ENCODE data around the gene TARM1.

- TF ChIP-seq CTCF (IDR thresholded peaks at IDR 0.05) (no peak), POLR2AphosphoS5 (IDR thresholded peaks at IDR 0.05; ENCODE audit: insufficient read depth in 1 of 2, low read depth in 1 of 2) (no peak), POLR2A (IDR thresholded peaks at IDR 0.05) (no peak)
These were observed 44.5 kb upstream of the TARM1 start for GRCh38 chr19:54125713-54126112.

All from vagina (tissue), 2 donors.